ENCODE data around the gene TCF15. TPM values are rescaled to one million over a fixed set of nuclear protein-coding genes. Genes with fewer than 3 reads are reported as not detected.

Gene TCF15
- polyA plus RNA-seq, 4 donors: 1.0 to 2.6 (median 1.5) TPM

DNA sequence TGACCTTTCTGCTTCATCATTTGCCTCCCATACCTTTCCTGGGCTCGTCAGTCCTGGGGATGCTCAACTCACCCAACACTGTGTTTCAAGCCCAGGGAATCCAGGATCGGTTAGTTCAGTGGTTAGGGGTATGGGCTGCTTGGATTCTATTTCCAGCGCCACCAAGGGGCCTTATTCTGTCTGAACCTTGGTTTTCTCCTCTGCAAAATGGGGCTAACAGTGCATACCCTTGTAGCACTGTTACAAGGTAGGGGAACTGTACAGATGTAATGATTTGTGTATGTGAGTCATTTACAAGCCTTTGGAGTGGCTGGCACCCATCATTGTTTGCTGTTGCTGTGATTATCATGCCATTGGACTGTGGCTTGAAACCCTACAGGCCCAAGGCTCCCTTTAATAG lies 52.0 kb downstream of the TCF15 start:
- no peak for DNase-seq (ENCODE audit: low read depth in 4 of 4, low spot score in 2 of 4)

DNA sequence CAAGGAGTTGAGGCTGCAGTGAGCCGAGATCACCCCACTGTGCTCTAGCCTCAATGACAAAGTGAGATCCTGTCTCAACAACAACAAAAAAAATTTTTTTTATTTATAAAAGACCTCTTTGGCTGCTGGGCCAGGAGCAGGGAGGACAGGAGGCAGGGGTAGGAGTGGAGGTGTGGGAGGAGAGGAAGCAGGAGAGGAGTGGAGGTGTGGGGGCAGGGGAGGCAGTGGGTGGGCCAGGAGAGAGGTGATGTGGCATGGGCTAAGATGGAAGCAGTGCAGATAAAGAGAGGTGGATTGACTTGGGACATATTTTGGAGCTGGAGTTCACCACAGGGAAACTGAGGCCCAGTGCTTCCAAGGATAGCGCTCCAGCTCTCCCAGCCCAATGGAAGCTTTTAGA lies 53.1 kb downstream of the TCF15 start:
- DNase-seq (ENCODE audit: low read depth in 4 of 4, low spot score in 2 of 4): no peak

DNA sequence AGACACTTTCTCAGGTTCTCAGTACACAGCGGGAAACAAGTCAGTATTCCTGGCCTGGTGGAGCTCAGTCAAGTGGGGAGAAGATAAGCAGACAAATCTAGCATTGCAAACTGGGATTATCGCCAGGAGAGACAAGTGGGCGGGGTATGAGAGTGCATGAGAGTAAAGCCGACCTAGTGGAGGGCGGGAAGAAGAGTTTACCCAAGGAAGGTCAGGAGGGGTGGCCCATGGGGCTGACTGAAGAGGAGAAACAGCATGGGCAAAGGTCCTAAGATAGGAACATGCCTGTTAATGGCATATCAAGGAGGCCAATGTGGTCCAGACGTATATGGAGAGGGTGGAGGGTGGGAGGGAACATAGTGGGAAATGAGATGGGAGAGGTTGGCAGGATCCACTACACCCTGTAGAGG lies 54.1 kb downstream of the TCF15 start:
- no peak for DNase-seq (ENCODE audit: low read depth in 4 of 4, low spot score in 2 of 4)

Other genes with a start within 250 kb of the TCF15 start
- gene TRIB3, start 229.5 kb downstream of the TCF15 start, polyA plus RNA-seq (ENCODE audit: insufficient read length in 4 of 4): 1 to 10 TPM; 3.8 to 5.4 (median 4.1) TPM
- gene RBCK1, start 202.0 kb downstream of the TCF15 start, polyA plus RNA-seq (ENCODE audit: insufficient read length in 4 of 4): 100 to 1,000 TPM in 2 of 4 donors, 10 to 100 TPM in 2; 66.5 to 111 (median 91.9) TPM
- 10 to 100 TPM; 29.0 to 38.3 (median 32.9) TPM for gene TBC1D20, start 147.8 kb downstream of the TCF15 start, polyA plus RNA-seq (ENCODE audit: insufficient read length in 4 of 4)
- 100 to 1,000 TPM; 127 to 158 (median 142) TPM for gene CSNK2A1, start 66.5 kb downstream of the TCF15 start, polyA plus RNA-seq (ENCODE audit: insufficient read length in 4 of 4)
- gene SRXN1, start 42.9 kb upstream of the TCF15 start, polyA plus RNA-seq (ENCODE audit: insufficient read length in 4 of 4): 10 to 100 TPM; 10.4 to 15.1 (median 13.1) TPM
- gene SCRT2, start 65.5 kb upstream of the TCF15 start, polyA plus RNA-seq (ENCODE audit: insufficient read length in 4 of 4): under 1 TPM in 3 of 4 donors, not detected in 1; 0.07 to 0.17 (median 0.08) TPM
- gene SLC52A3, start 158.2 kb upstream of the TCF15 start, polyA plus RNA-seq (ENCODE audit: insufficient read length in 4 of 4): 1 to 10 TPM; 3.4 to 6.6 (median 4.2) TPM
- 10 to 100 TPM in 2 of 4 donors, 1 to 10 TPM in 2; 6.5 to 13.1 (median 9.7) TPM for gene FAM110A, start 223.4 kb upstream of the TCF15 start, polyA plus RNA-seq (ENCODE audit: insufficient read length in 4 of 4)